WTC11 (cell line): ENCODE data around the gene KNDC1. TPM values are rescaled to one million over a fixed set of nuclear protein-coding genes. Genes with fewer than 3 reads are reported as not detected.

ENCODE experiments used
- ATAC-seq: fragments of 200-7000 bp; cut with Tn5 transposase; 2 replicates; pipeline ENCODE4 v1.10.0; 2021; ENCODE audit warnings: mild to moderate bottlenecking, moderate library complexity
- CTCF ChIA-PET: fragments of 300-600 bp; sonication (Branson Sonifier 250); formaldehyde crosslinking; loops from one replicate; lab custom pipeline; 2021; ENCODE audit warnings: antibody characterized with exemption; lab: Charles Lee
- POLR2A ChIA-PET: fragments of 350-600 bp; sonication (Branson Sonifier 250); formaldehyde crosslinking; loops from one replicate; lab custom pipeline; 2021; ENCODE audit warnings: antibody characterized with exemption; lab: Charles Lee
- DNase-seq: peaks from one replicate; pipeline ENCODE4 v3.0.0; 2021; ENCODE audit warnings: low spot score
- H3K27ac Mint-ChIP-seq: 2 replicates; pipeline ENCODE4 v1.8.0; 2021; ENCODE audit warnings: mixed read lengths
- H3K27me3 Mint-ChIP-seq: 2 replicates; pipeline ENCODE4 v1.8.0; 2021; ENCODE audit warnings: low read depth, mild to moderate bottlenecking, moderate library complexity, mixed read lengths
- H3K36me3 Mint-ChIP-seq: 2 replicates; pipeline ENCODE4 v1.8.0; 2021; ENCODE audit warnings: mixed read lengths
- H3K4me1 Mint-ChIP-seq: 2 replicates; pipeline ENCODE4 v1.8.0; 2022; ENCODE audit warnings: mixed read lengths
- H3K4me3 Mint-ChIP-seq: 2 replicates; pipeline ENCODE4 v1.8.0; 2021; ENCODE audit warnings: mild to moderate bottlenecking, moderate library complexity, mixed read lengths
- H3K9me3 Mint-ChIP-seq: 2 replicates; pipeline ENCODE4 v1.8.0; 2021; ENCODE audit warnings: mixed read lengths
- ATF6 ChIP-seq: sonication (generic); formaldehyde crosslinking; IDR thresholded peaks from 2 replicates; pipeline ENCODE4 v1.8.1; 2023; ENCODE audit warnings: mild to moderate bottlenecking, missing genetic modification reagents
- E2F5 ChIP-seq: sonication (generic); formaldehyde crosslinking; IDR thresholded peaks from 2 replicates; pipeline ENCODE4 v1.8.1; 2022; ENCODE audit warnings: mild to moderate bottlenecking, moderate library complexity, missing genetic modification reagents
- ERG ChIP-seq: fragments of 250-450 bp; sonication (Bioruptor Pico); IDR thresholded peaks from 2 replicates; pipeline ENCODE4 v1.8.0; 2021; ENCODE audit warnings: mild to moderate bottlenecking
- FOXK1 ChIP-seq: sonication (generic); formaldehyde crosslinking; IDR thresholded peaks from 2 replicates; pipeline ENCODE4 v1.8.0; 2022; ENCODE audit warnings: mild to moderate bottlenecking, moderate library complexity, missing genetic modification reagents
- FOXP4 ChIP-seq: sonication (generic); formaldehyde crosslinking; IDR thresholded peaks from 2 replicates; pipeline ENCODE4 v1.8.0; 2022; ENCODE audit warnings: mild to moderate bottlenecking, missing genetic modification reagents
- GTF2I ChIP-seq: fragments of 250-450 bp; sonication (Bioruptor Pico); conservative IDR thresholded peaks from 2 replicates; pipeline ENCODE4 v1.4.0; 2021; ENCODE audit warnings: mild to moderate bottlenecking
- NFE2L1 ChIP-seq: sonication (generic); formaldehyde crosslinking; IDR thresholded peaks from 2 replicates; pipeline ENCODE4 v1.8.1; 2023; ENCODE audit warnings: missing genetic modification reagents
- NR1H2 ChIP-seq: sonication (generic); formaldehyde crosslinking; IDR thresholded peaks from 2 replicates; pipeline ENCODE4 v1.9.0; 2021; ENCODE audit warnings: mild to moderate bottlenecking, moderate library complexity, missing genetic modification reagents
- SMAD4 ChIP-seq: sonication (generic); formaldehyde crosslinking; IDR thresholded peaks from 2 replicates; pipeline ENCODE4 v1.8.0; 2022; ENCODE audit warnings: mild to moderate bottlenecking, missing genetic modification reagents
- TP53 ChIP-seq: sonication (generic); formaldehyde crosslinking; IDR thresholded peaks from 2 replicates; pipeline ENCODE4 v1.8.1; 2023; ENCODE audit warnings: mild to moderate bottlenecking, missing genetic modification reagents
- ZNF263 ChIP-seq: sonication (generic); formaldehyde crosslinking; IDR thresholded peaks from 2 replicates; pipeline ENCODE4 v1.8.1; 2022; ENCODE audit warnings: low read depth, mild to moderate bottlenecking, moderate library complexity, missing genetic modification reagents
- ZNF281 ChIP-seq: sonication (generic); formaldehyde crosslinking; IDR thresholded peaks from 2 replicates; pipeline ENCODE4 v1.8.0; 2023; ENCODE audit warnings: mild to moderate bottlenecking, missing genetic modification reagents
- ZNF317 ChIP-seq: sonication (generic); formaldehyde crosslinking; IDR thresholded peaks from 2 replicates; pipeline ENCODE4 v1.8.1; 2023; ENCODE audit warnings: low read depth, mild to moderate bottlenecking, moderate library complexity, missing genetic modification reagents, borderline replicate concordance
- ZNF425 ChIP-seq: fragments of 250-450 bp; sonication (Bioruptor Pico); conservative IDR thresholded peaks from 2 replicates; pipeline ENCODE4 v1.9.0; 2021; ENCODE audit warnings: mild to moderate bottlenecking
- ZNF532 ChIP-seq: fragments of 250-450 bp; sonication (Bioruptor Pico); IDR thresholded peaks from 2 replicates; pipeline ENCODE4 v1.9.0; 2021; ENCODE audit warnings: mild to moderate bottlenecking, borderline replicate concordance
- total RNA-seq: library from RNA; stranded (reverse); gene quantifications from 3 replicates; pipeline ENCODE4 v1.2.3, GENCODE V29; 2021

Gene KNDC1
- total RNA-seq, 1 experiment from 2014 or later, result 26.6 TPM

GRCh38 chr10:133196936-133197758, 37.1 kb downstream of the KNDC1 start (continued):
- TF ChIP-seq ZNF532 (no peak), NR1H2 (no peak), ERG (no peak), GTF2I (CRISPR knock-in tag) (no peak), ZNF425 (no peak), ZNF281 (CRISPR knock-in tag) (no peak), ZNF263 (CRISPR knock-in tag) (no peak)

- Mint-ChIP-seq H3K9me3 (peaks cover 15% of the 10 kb centered on the region), H3K27me3 (peaks cover under 1% of the 10 kb centered on the region), H3K4me1 (no peaks in the 10 kb centered on the region), H3K4me3 (no peak overlapping the region), H3K36me3 (peaks cover 10% of the 10 kb centered on the region; the same call in 1 of the 2 replicates), H3K27ac (no peak overlapping the region)
- DNase-seq, result no peak
- TF ChIP-seq ZNF317 (CRISPR knock-in tag), result no peak
- no peak for TF ChIP-seq FOXK1 (CRISPR knock-in tag)
- no peak for TF ChIP-seq SMAD4 (CRISPR knock-in tag)
- no peak for TF ChIP-seq TP53
- no peak for TF ChIP-seq ATF6 (CRISPR knock-in tag)
- no peak for TF ChIP-seq NFE2L1 (CRISPR knock-in tag)
- TF ChIP-seq E2F5 (CRISPR knock-in tag), result no peak
- no peak for TF ChIP-seq FOXP4 (CRISPR knock-in tag)
- POLR2A ChIA-PET, result no interaction called here
- CTCF ChIA-PET, result interaction anchor here (0.7 to 2.8 kb wide), 13 partner anchors 9 to 97 kb away, joined by 3 to 19 read pairs (median 3); no protein-coding TSS in a partner anchor
- no peak for ATAC-seq
Observed at GRCh38 chr10:133197786-133198185, 37.8 kb downstream of the KNDC1 start.
